ENCODE results near the gene CUL3.

DNA sequence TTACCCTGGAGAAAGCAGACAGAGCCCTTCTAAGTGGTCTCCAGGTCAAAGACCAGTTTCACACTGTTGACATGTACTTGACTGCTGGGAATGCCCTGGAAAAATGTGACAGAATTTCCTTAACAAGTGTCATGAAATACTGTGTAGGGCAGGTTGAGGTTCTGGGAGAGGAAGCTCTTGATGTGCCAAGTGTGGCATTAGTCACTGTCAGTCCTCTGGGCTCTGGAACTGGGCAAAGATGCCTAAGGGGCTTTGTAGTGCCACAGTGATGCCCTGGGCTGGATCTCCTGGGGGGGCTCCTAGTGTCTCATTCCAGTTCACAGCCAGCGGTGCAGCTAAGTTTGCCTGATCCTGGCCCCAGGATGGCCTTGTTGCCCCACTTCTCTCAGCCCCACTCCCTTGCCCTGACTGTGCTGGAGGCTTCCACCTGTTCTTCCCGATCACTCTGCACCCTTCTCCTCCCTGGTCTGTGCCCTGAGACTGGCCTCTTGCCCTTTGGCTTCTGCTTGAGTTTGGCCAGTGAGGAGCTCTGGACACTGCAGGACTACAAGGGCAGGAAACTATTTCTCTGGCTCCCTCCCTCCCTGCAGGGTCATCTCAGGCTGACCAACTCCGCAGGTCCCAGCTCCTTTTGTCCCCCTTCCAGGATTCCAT is 156.2 kb downstream of the CUL3 start:
- TF ChIP-seq RARB (CRISPR knock-in tag; IDR thresholded peaks at IDR 0.05) (no peak), BACH2 (CRISPR knock-in tag; IDR thresholded peaks at IDR 0.05; ENCODE audit: borderline replicate concordance) (no peak), ARNTL (CRISPR knock-in tag; IDR thresholded peaks at IDR 0.05; ENCODE audit: borderline replicate concordance, low read depth) (no peak), ZNF70 (CRISPR knock-in tag; IDR thresholded peaks at IDR 0.05) (no peak), ZFP30 (CRISPR knock-in tag; IDR thresholded peaks at IDR 0.05) (no peak), PATZ1 (CRISPR knock-in tag; IDR thresholded peaks at IDR 0.05; ENCODE audit: borderline replicate concordance) (no peak), ESRRG (CRISPR knock-in tag; IDR thresholded peaks at IDR 0.05) (no peak), PPARA (CRISPR knock-in tag; IDR thresholded peaks at IDR 0.05; ENCODE audit: borderline replicate concordance) (no peak), ZNF8 (CRISPR knock-in tag; IDR thresholded peaks at IDR 0.05) (no peak), ISL1 (CRISPR knock-in tag; IDR thresholded peaks at IDR 0.05) (no peak), ZC3H10 (CRISPR knock-in tag; IDR thresholded peaks at IDR 0.05) (no peak), CREB5 (CRISPR knock-in tag; IDR thresholded peaks at IDR 0.05; ENCODE audit: low read depth) (no peak)
- TF ChIP-seq, protein P1, sequence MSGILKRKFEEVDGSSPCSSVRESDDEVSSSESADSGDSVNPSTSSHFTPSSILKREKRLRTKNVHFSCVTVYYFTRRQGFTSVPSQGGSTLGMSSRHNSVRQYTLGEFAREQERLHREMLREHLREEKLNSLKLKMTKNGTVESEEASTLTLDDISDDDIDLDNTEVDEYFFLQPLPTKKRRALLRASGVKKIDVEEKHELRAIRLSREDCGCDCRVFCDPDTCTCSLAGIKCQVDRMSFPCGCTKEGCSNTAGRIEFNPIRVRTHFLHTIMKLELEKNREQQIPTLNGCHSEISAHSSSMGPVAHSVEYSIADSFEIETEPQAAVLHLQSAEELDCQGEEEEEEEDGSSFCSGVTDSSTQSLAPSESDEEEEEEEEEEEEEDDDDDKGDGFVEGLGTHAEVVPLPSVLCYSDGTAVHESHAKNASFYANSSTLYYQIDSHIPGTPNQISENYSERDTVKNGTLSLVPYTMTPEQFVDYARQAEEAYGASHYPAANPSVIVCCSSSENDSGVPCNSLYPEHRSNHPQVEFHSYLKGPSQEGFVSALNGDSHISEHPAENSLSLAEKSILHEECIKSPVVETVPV (CRISPR knock-in tag; IDR thresholded peaks at IDR 0.05) = no peak
- TF ChIP-seq, protein P2, sequence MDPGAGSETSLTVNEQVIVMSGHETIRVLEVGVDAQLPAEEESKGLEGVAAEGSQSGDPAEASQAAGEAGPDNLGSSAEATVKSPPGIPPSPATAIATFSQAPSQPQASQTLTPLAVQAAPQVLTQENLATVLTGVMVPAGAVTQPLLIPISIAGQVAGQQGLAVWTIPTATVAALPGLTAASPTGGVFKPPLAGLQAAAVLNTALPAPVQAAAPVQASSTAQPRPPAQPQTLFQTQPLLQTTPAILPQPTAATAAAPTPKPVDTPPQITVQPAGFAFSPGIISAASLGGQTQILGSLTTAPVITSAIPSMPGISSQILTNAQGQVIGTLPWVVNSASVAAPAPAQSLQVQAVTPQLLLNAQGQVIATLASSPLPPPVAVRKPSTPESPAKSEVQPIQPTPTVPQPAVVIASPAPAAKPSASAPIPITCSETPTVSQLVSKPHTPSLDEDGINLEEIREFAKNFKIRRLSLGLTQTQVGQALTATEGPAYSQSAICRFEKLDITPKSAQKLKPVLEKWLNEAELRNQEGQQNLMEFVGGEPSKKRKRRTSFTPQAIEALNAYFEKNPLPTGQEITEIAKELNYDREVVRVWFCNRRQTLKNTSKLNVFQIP (CRISPR knock-in tag; IDR thresholded peaks at IDR 0.05; ENCODE audit: borderline replicate concordance, low read depth) = no peak

All from SK-N-SH treated with all-trans-retinoic acid at 6 μM for 48 hours (cell line).